CD4-positive, alpha-beta T cell (primary cell): Measurements from ENCODE around the gene TAS2R38. TPM values are rescaled to one million over a fixed set of nuclear protein-coding genes. Genes with fewer than 3 reads are reported as not detected.

Source experiments
- ATAC-seq: fragments of 200-7000 bp; cut with Tn5 transposase; one replicate; pipeline ENCODE4 v1.10.0; 2022; ENCODE audit warnings: mild to moderate bottlenecking; ENCODE audit not compliant: poor library complexity
- CTCF ChIA-PET: fragments of 350-600 bp; sonication (Branson Sonifier 250); formaldehyde crosslinking; loops from one replicate; lab custom pipeline; 2021; ENCODE audit warnings: antibody characterized with exemption, inconsistent platforms; lab: Charles Lee
- POLR2A ChIA-PET: fragments of 350-600 bp; sonication (Branson Sonifier 250); formaldehyde crosslinking; loops from one replicate; lab custom pipeline; 2021; ENCODE audit warnings: antibody characterized with exemption, inconsistent platforms; lab: Charles Lee
- DNase-seq, 14 experiments: peaks; one replicate each; pipeline ENCODE4 v3.0.0-alpha.2; 2013 to 2020; ENCODE audit warnings: mixed read lengths in 2 of 14
- H3K27ac ChIP-seq, 2 donors: one replicate each; pipeline versions ENCODE4 v1.5.1 to v1.7.0; 2013; ENCODE audit warnings: low read length in 2 of 2, low read depth in 1 of 2, mild to moderate bottlenecking in 1 of 2
- H3K27me3 ChIP-seq, 2 experiments: 1 replicate in 1 of 2; 2 replicates in 1 of 2; pipeline versions ENCODE4 v1.6.1 to v1.7.0; 2013; ENCODE audit warnings: low read length in 2 of 2, control low read depth in 1 of 2, mild to moderate bottlenecking in 1 of 2, moderate library complexity in 1 of 2; ENCODE audit not compliant: insufficient read depth in 2 of 2, control insufficient read depth in 1 of 2
- H3K36me3 ChIP-seq: one replicate; pipeline ENCODE4 v1.6.1; 2013; ENCODE audit warnings: low read length, control low read depth; ENCODE audit not compliant: insufficient read depth
- H3K4me1 ChIP-seq: one replicate; pipeline ENCODE4 v1.6.1; 2013; ENCODE audit warnings: low read length, control low read depth; ENCODE audit not compliant: insufficient read depth
- H3K4me3 ChIP-seq: one replicate; pipeline ENCODE4 v1.5.1; 2013; ENCODE audit warnings: mild to moderate bottlenecking, low read length, moderate library complexity
- H3K9me3 ChIP-seq, 2 experiments: 1 replicate in 1 of 2; 2 replicates in 1 of 2; pipeline versions ENCODE4 v1.6.1 to v1.7.0; 2013; ENCODE audit warnings: low read length in 2 of 2, mild to moderate bottlenecking in 2 of 2, control low read depth in 1 of 2, moderate library complexity in 1 of 2; ENCODE audit not compliant: control insufficient read depth in 1 of 2, insufficient read depth in 1 of 2
- H3K27ac Mint-ChIP-seq: one replicate; pipeline ENCODE4 v1.8.0; 2020; ENCODE audit warnings: mixed read lengths
- H3K27me3 Mint-ChIP-seq: one replicate; pipeline ENCODE4 v1.8.0; 2021; ENCODE audit warnings: mixed read lengths
- H3K36me3 Mint-ChIP-seq: one replicate; pipeline ENCODE4 v1.8.0; 2021; ENCODE audit warnings: low read depth, mixed read lengths
- H3K4me1 Mint-ChIP-seq: one replicate; pipeline ENCODE4 v1.8.0; 2021; ENCODE audit warnings: low read depth, mixed read lengths
- H3K4me3 Mint-ChIP-seq: one replicate; pipeline ENCODE4 v1.8.0; 2020; ENCODE audit warnings: mild to moderate bottlenecking, mixed read lengths
- H3K9me3 Mint-ChIP-seq: one replicate; pipeline ENCODE4 v1.8.0; 2020; ENCODE audit warnings: mixed read lengths
- CTCF ChIP-seq: fragments of 200-600 bp; IDR thresholded peaks from one replicate; pipeline ENCODE4 v1.8.0; 2022; ENCODE audit warnings: antibody characterized with exemption, mild to moderate bottlenecking
- intact Hi-C, 2 experiments: fragments of 100-400 bp; cut with DNase I in 1 of 2; cut with micrococcal nuclease in 1 of 2; formaldehyde crosslinking; loops; one replicate each; pipeline versions ENCODE4 v1.15.1 to v1.9.0; 2023 to 2025; cut with DNase I, micrococcal nuclease
- polyA plus RNA-seq, 2 donors: library from polyadenylated mRNA; unstranded; fragments of 120-200 nt; gene quantifications; one replicate each; pipeline ENCODE4 v1.2.1, GENCODE V29; 2013
- total RNA-seq, 174 experiments: library from RNA in 2 of 174; stranded (reverse) in 2 of 174; gene quantifications; one replicate each; pipeline ENCODE4 v1.2.3 and lab custom pipeline; 2021 to 2026

Gene TAS2R38
- total RNA-seq (not detected), total RNA-seq (lab: John Stamatoyannopoulos, UW) (0 to 0.06 (median 0) reads per million in 172 experiments)
- not detected for polyA plus RNA-seq (2013, experiment 1 of 2)
- 0.23 TPM for polyA plus RNA-seq (2013, experiment 2 of 2)

DNA sequence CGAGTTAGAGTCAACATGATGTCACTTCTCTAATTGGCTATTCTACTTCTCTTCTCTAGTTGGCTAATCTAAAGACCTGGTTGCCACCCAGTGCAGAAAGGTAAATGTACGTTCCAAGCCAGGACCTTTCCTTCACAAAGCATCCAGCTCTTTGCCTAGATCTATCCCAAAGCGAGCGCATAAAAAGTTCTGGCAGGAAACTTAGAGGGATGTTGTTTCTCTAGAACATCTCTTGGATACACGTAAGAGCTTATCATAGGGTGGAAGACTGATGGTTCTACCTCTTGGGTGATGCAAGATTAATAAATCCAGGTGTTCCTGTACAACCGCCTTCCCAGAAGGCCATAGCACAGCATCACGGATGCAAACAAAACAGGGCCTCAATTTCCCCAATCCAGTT lies at the start of gene TAS2R38:
TAS2R38 (minus strand) TSS at position 101 of the 400 bp plus-strand sequence; CDS start at position 17, 84 bp downstream.
- no peak for ATAC-seq
- CTCF ChIA-PET, result no interaction called here

DNA sequence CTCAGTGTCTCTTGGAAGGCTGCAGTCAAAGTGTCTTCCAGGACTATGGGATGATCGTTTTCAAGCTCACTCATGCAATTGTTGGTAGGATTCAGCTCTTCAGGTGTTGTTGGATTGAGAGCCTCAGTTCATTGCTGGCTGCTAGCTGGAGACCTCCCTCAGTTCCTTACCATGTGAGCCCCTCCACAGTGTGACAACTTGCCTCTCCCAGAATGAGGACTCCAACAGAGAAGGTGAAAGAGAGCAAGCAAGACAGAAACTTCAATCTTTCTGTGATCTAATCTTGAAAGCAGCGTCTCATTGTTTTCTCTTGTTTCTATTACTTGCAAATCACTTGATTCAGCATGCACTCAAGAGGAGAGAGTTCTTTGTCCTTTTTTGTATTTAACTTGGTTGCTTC lies 44.6 kb upstream of the TAS2R38 start:
- Histone ChIP-seq H3K4me1 (no peaks in the 10 kb centered on the region), H3K4me3 (no peak overlapping the region), H3K27ac (no peak overlapping the region), H3K36me3 (no peaks in the 10 kb centered on the region), H3K27me3 (no peaks in the 10 kb centered on the region), H3K9me3 (no peaks in the 10 kb centered on the region)
- Mint-ChIP-seq H3K9me3 (no peaks in the 10 kb centered on the region), H3K4me3 (no peak overlapping the region), H3K27ac (no peak overlapping the region), H3K4me1 (no peaks in the 10 kb centered on the region), H3K27me3 (peaks cover 13% of the 10 kb centered on the region), H3K36me3 (no peaks in the 10 kb centered on the region)
- DNase-seq, result no peak
- CTCF ChIA-PET, result interaction anchor here (0.9 kb wide), 1 partner anchor 9 kb away, joined by 3 read pairs; no protein-coding TSS in a partner anchor
- no peak for ATAC-seq
- intact Hi-C loops, result no loop called here
- POLR2A ChIA-PET, result no interaction called here
- TF ChIP-seq CTCF, result no peak

More for the DNA sequence above, at the start of gene TAS2R38:
- intact Hi-C loops, result loop anchor here (2.0 to 10.0 kb wide), 4 partner anchors 221 to 1241 kb away; no protein-coding TSS in a partner anchor
- no peaks in the 10 kb centered on the region for H3K9me3 ChIP-seq
- no peak for DNase-seq
- Mint-ChIP-seq H3K27me3 (no peaks in the 10 kb centered on the region), H3K4me1 (peaks cover 14% of the 10 kb centered on the region), H3K36me3 (no peaks in the 10 kb centered on the region), H3K27ac (no peak within 1 kb of the TSS), H3K9me3 (no peaks in the 10 kb centered on the region), H3K4me3 (no peak within 1 kb of the TSS)
- no peak for TF ChIP-seq CTCF
- POLR2A ChIA-PET, result no interaction called here
- peaks cover 11% of the 10 kb centered on the region for H3K4me1 ChIP-seq
- no peak within 1 kb of the TSS for H3K27ac ChIP-seq
- no peaks in the 10 kb centered on the region for H3K36me3 ChIP-seq
- no peaks in the 10 kb centered on the region for H3K27me3 ChIP-seq
- H3K4me3 ChIP-seq, result no peak within 1 kb of the TSS

- Mint-ChIP-seq H3K27ac (no peak overlapping the region), H3K9me3 (no peaks in the 10 kb centered on the region), H3K4me3 (no peak overlapping the region), H3K36me3 (no peaks in the 10 kb centered on the region), H3K4me1 (no peaks in the 10 kb centered on the region), H3K27me3 (peaks cover 13% of the 10 kb centered on the region)
- peak in 1 of 14 experiments; percentile 8 for DNase-seq
- intact Hi-C loops, result no loop called here
- ATAC-seq, result no peak
- no peaks in the 10 kb centered on the region for H3K27me3 ChIP-seq
- H3K4me3 ChIP-seq, result no peak overlapping the region
- CTCF ChIA-PET, result interaction anchor here (0.9 kb wide), 1 partner anchor 8 kb away, joined by 3 read pairs; no protein-coding TSS in a partner anchor
- TF ChIP-seq CTCF, result no peak
- H3K9me3 ChIP-seq, result no peaks in the 10 kb centered on the region
- no peak overlapping the region for H3K27ac ChIP-seq
- no peaks in the 10 kb centered on the region for H3K4me1 ChIP-seq
- H3K36me3 ChIP-seq, result no peaks in the 10 kb centered on the region
- POLR2A ChIA-PET, result no interaction called here
Measured at GRCh38 chr7:142017451-142017850, 43.9 kb upstream of the TAS2R38 start.
